K562 (cell line): ENCODE measurements around the gene SRRD. TPM values are rescaled to one million over a fixed set of nuclear protein-coding genes. Genes with fewer than 3 reads are reported as not detected.

Experiments used
- ATAC-seq: fragments of 200-7000 bp; cut with Tn5 transposase; 3 replicates; pipeline ENCODE4 v1.9.1; 2020; ENCODE audit warnings: moderate library complexity
- BruUV-seq: library from RNA; stranded (reverse); fragments of 400-500 nt; replicated peaks from 2 replicates; lab custom pipeline; 2021; lab: Mats Ljungman, UMichigan
- CTCF ChIA-PET: fragments of 300-600 bp; formaldehyde crosslinking; extraction: SDS; loops from one replicate; lab custom pipeline; 2021; ENCODE audit warnings: low intra/inter-chr PET ratio; lab: Yijun Ruan, JAX
- POLR2A ChIA-PET: fragments of 300-600, 350-650 bp; sonication (Branson Sonifier 250); formaldehyde crosslinking; extraction: SDS; loops from one replicate; lab custom pipeline; 2021; ENCODE audit warnings: antibody characterized with exemption, inconsistent platforms; lab: Yijun Ruan, JAX
- DNase-seq, 4 experiments: peaks; one replicate each; pipeline versions ENCODE4 v3.0.0 to v3.0.0-alpha.2; 2011 to 2018; ENCODE audit warnings: low spot score in 3 of 4, mixed read lengths in 3 of 4; ENCODE audit errors: extremely low read depth in 1 of 4
- FAIRE-seq: peaks from 2 replicates; lab custom pipeline; 2011; peaks lifted over from hg19 to GRCh38; lab: Jason Lieb, UNC
- H2AFZ ChIP-seq: 2 replicates; pipeline ENCODE4 v1.6.0; 2011; ENCODE audit warnings: low read depth, low read length, control low read depth, inconsistent platforms
- H3K27ac ChIP-seq: fragments of 200-600 bp; 3 replicates; pipeline ENCODE4 v1.8.0; 2011; ENCODE audit warnings: low read depth, mild to moderate bottlenecking, control low read depth, inconsistent platforms, low read length, moderate library complexity, mixed read lengths; ENCODE audit errors: extremely low read depth
- H3K27me3 ChIP-seq, 2 experiments: fragments of 300-600 bp in 1 of 2; 2 replicates in 1 of 2; 3 replicates in 1 of 2; pipeline versions ENCODE4 v1.6.0 to v1.8.0; 2011; ENCODE audit warnings: inconsistent platforms in 2 of 2, low read length in 2 of 2, mild to moderate bottlenecking in 1 of 2, mixed read lengths in 1 of 2, moderate library complexity in 1 of 2; ENCODE audit not compliant: control insufficient read depth in 2 of 2, insufficient read depth in 2 of 2
- H3K36me3 ChIP-seq: fragments of 300-600 bp; 3 replicates; pipeline ENCODE4 v1.8.0; 2011; ENCODE audit warnings: mild to moderate bottlenecking, low read length, inconsistent platforms; ENCODE audit not compliant: control insufficient read depth, insufficient read depth
- H3K4me1 ChIP-seq, 2 experiments: fragments of 200-600 bp in 1 of 2; replicated peaks in 1 of 2; 2 replicates in 1 of 2; 3 replicates in 1 of 2; pipeline versions ENCODE4 v1.5.1 to v1.8.0; 2011; ENCODE audit warnings: inconsistent platforms in 2 of 2, low read length in 2 of 2, mild to moderate bottlenecking in 1 of 2, mixed read lengths in 1 of 2, moderate library complexity in 1 of 2; ENCODE audit not compliant: control insufficient read depth in 2 of 2, insufficient read depth in 2 of 2
- H3K4me2 ChIP-seq: 2 replicates; pipeline ENCODE4 v1.6.1; 2011; ENCODE audit warnings: low read length, control low read depth, inconsistent platforms, mixed read lengths; ENCODE audit not compliant: insufficient read depth
- H3K4me3 ChIP-seq: fragments of 200-600 bp; sonication (generic), shearing (Covaris generic); 2 replicates; pipeline ENCODE4 v1.5.1; 2016; ENCODE audit warnings: control low read depth, inconsistent platforms
- H3K79me2 ChIP-seq: fragments of 200-600 bp; 3 replicates; pipeline ENCODE4 v1.8.0; 2011; ENCODE audit warnings: low read length, inconsistent platforms; ENCODE audit not compliant: control insufficient read depth, insufficient read depth
- H3K9ac ChIP-seq, 2 experiments: 2 replicates each; pipeline versions ENCODE4 v1.6.0 to v1.6.1; 2011; ENCODE audit warnings: low read depth in 2 of 2, low read length in 2 of 2, control low read depth in 1 of 2, inconsistent platforms in 1 of 2, mild to moderate bottlenecking in 1 of 2, mixed read lengths in 1 of 2; ENCODE audit not compliant: insufficient read depth in 1 of 2
- H3K9me1 ChIP-seq: one replicate; pipeline ENCODE4 v1.6.0; 2011; ENCODE audit warnings: inconsistent platforms, mild to moderate bottlenecking, low read length, moderate library complexity; ENCODE audit not compliant: control insufficient read depth, insufficient read depth
- H3K9me3 ChIP-seq: replicated peaks from 2 replicates; pipeline ENCODE4 v1.5.1; 2011; ENCODE audit warnings: low read depth, low read length, inconsistent platforms; ENCODE audit not compliant: control insufficient read depth, insufficient read depth
- H4K20me1 ChIP-seq: replicated peaks from 2 replicates; pipeline ENCODE4 v1.6.1; 2011; ENCODE audit warnings: low read length, inconsistent platforms, mixed read lengths; ENCODE audit not compliant: control insufficient read depth, insufficient read depth
- ASH1L ChIP-seq: fragments of 450-650 bp; IDR thresholded peaks from 2 replicates; pipeline ENCODE4 v1.6.1; 2018; ENCODE audit warnings: borderline replicate concordance, mild to moderate bottlenecking, low read depth; ENCODE audit not compliant: partially characterized antibody
- CREBBP ChIP-seq: IDR thresholded peaks from one replicate; pipeline ENCODE4 v1.6.1; 2012; ENCODE audit warnings: low read depth, mild to moderate bottlenecking, control low read depth, inconsistent platforms, low read length
- FOXM1 ChIP-seq, 2 experiments: fragments of 450-650 bp in 1 of 2; sonication (generic) in 1 of 2; formaldehyde crosslinking in 1 of 2; IDR thresholded peaks; 2 replicates each; pipeline versions ENCODE4 v1.6.1 to v1.9.0; 2017 to 2022; ENCODE audit warnings: low read depth in 2 of 2, mild to moderate bottlenecking in 2 of 2, missing genetic modification reagents in 1 of 2, moderate library complexity in 1 of 2
- LEF1 ChIP-seq: fragments of 450-650 bp; IDR thresholded peaks from 2 replicates; pipeline ENCODE4 v1.6.1; 2016; ENCODE audit warnings: mild to moderate bottlenecking
- NCOA4 ChIP-seq: fragments of 450-650 bp; IDR thresholded peaks from 2 replicates; pipeline ENCODE4 v1.6.1; 2018; ENCODE audit warnings: mild to moderate bottlenecking; ENCODE audit not compliant: partially characterized antibody
- PHB ChIP-seq: fragments of 250-450 bp; sonication (Bioruptor Pico); IDR thresholded peaks from 2 replicates; pipeline ENCODE4 v1.5.0; 2021
- PTBP1 ChIP-seq: fragments of 200-400 bp; formaldehyde crosslinking; IDR thresholded peaks from 2 replicates; pipeline ENCODE4 v1.6.1; 2017; ENCODE audit warnings: low read depth, low read length
- RBM25 ChIP-seq: fragments of 200-400 bp; formaldehyde crosslinking; IDR thresholded peaks from 2 replicates; pipeline ENCODE4 v1.6.1; 2018; ENCODE audit warnings: low read length, low read depth, moderate library complexity; ENCODE audit not compliant: severe bottlenecking
- RFX1 ChIP-seq: fragments of 450-650 bp; IDR thresholded peaks from 2 replicates; pipeline ENCODE4 v1.6.1; 2016; ENCODE audit warnings: mild to moderate bottlenecking, moderate library complexity
- SRSF3 ChIP-seq: fragments of 200-400 bp; formaldehyde crosslinking; IDR thresholded peaks from 2 replicates; pipeline ENCODE4 v1.6.1; 2016; ENCODE audit warnings: mild to moderate bottlenecking, low read length, moderate library complexity; ENCODE audit not compliant: insufficient read depth
- TSC22D4 ChIP-seq: fragments of 450-650 bp; IDR thresholded peaks from 2 replicates; pipeline ENCODE4 v1.6.1; 2016; ENCODE audit warnings: missing genetic modification characterization, missing biosample characterization, control low read depth
- ZNF561 ChIP-seq: fragments of 450-650 bp; formaldehyde crosslinking; conservative IDR thresholded peaks from 2 replicates; pipeline ENCODE4 v1.4.0; 2020; ENCODE audit warnings: mild to moderate bottlenecking, moderate library complexity
- ZNF695 ChIP-seq: fragments of 450-650 bp; formaldehyde crosslinking; IDR thresholded peaks from 2 replicates; pipeline ENCODE4 v1.4.0; 2020; ENCODE audit warnings: mild to moderate bottlenecking, moderate library complexity
- WGBS: fragments of 100-300 bp; shearing (Covaris generic); methylation state at CpG from one replicate; pipeline ENCODE4 v1.1.6; 2016; ENCODE audit warnings: low coverage, mixed read lengths; ENCODE audit not compliant: insufficient coverage; ENCODE audit errors: missing lambda C conversion rate; 5-methylcytosine and 5-hydroxymethylcytosine counted together
- in situ Hi-C: fragments of 300-500 bp; cut with MboI; formaldehyde crosslinking; loops from 4 replicates; pipeline ENCODE4 v1.15.0; 2018; ENCODE audit warnings: inconsistent platforms, mixed read lengths
- intact Hi-C: fragments of 100-400 bp; cut with micrococcal nuclease; formaldehyde crosslinking; loops from 2 replicates; pipeline ENCODE4 v1.14.2; 2022
- polyA plus RNA-seq, 8 experiments: library from polyadenylated mRNA; depleted of rRNA in 4 of 8; stranded (reverse) in 5 of 8; unstranded in 3 of 8; fragments of >200 nt; fragmentation: Nextera tagmentation in 2 of 8; fragmentation: Illumina TruSeq in 1 of 8; extraction: Ambion mirVana in 2 of 8; extraction: Trizol in 1 of 8; gene quantifications; 2 replicates each; pipeline versions ENCODE4 v1.2.1 to v1.2.3, GENCODE V29; 2011 to 2014; ENCODE audit warnings: inconsistent platforms in 1 of 8, missing spikeins in 1 of 8
- total RNA-seq, 7 experiments: library from RNA; depleted of rRNA in 6 of 7; stranded (reverse); fragments of >200 nt in 6 of 7; fragmentation: Illumina TruSeq in 2 of 7; extraction: Trizol in 2 of 7; gene quantifications; 2 replicates each; pipeline versions ENCODE4 v1.2.1 to v1.2.3, GENCODE V29; 2011 to 2021; ENCODE audit warnings: low replicate concordance in 1 of 7
- TF ChIP-seq, protein P1 (sequence below), 2 experiments: fragments of 450-650 bp in 1 of 2; IDR thresholded peaks; 2 replicates each; pipeline ENCODE4 v1.6.1; 2011 to 2017; ENCODE audit warnings: low read depth in 2 of 2, antibody characterized with exemption in 1 of 2, borderline replicate concordance in 1 of 2, low read length in 1 of 2, mild to moderate bottlenecking in 1 of 2, mixed read lengths in 1 of 2; ENCODE audit not compliant: control insufficient read depth in 1 of 2

Gene SRRD
- total and polyA plus RNA-seq, 9 of the 15 experiments (the other 6 are each of a cell fraction or from before 2014, with no cell fraction given) = 4.9 to 59.4 (median 34.4) TPM

DNA sequence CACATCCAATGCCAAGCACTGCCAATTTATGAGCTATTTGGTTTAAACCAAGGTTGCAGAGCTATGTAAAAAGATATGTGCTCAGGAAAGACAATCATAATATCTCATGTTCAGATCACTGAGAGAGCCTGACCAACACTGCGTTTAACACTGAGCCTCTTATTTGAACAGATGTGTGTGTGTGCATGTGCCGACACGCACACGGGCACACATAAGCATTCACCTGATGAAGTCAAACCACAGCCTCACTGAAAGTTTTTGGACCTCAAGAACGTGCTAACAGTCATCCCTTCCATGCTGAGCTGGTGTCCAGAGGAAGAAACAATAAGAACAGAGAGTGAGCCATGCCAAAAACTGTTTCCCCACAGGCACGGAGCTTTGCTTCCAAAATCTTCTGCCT lies 23.5 kb upstream of the SRRD start:
- WGBS = 69% methylated on average over 4 of the region's 6 CpGs
- FAIRE-seq (no peak), DNase-seq (no peak), ATAC-seq (no peak)
- Histone ChIP-seq H3K4me2 (no peak overlapping the region), H3K27me3 (no peaks in the 10 kb centered on the region), H3K9me3 (no peaks in the 10 kb centered on the region), H3K4me3 (no peak overlapping the region), H3K9me1 (no peaks in the 10 kb centered on the region), H2AFZ (no peak overlapping the region), H3K27ac (no peak overlapping the region), H3K4me1 (peaks cover 0 to 5% of the 10 kb centered on the region in 2 experiments; a peak in 3 of 5 replicates), H3K79me2 (peaks cover 11% of the 10 kb centered on the region; the same call in 1 of the 3 replicates), H4K20me1 (no peaks in the 10 kb centered on the region; the same call in 1 of the 2 replicates), H3K9ac (no peak overlapping the region), H3K36me3 (peaks cover 77% of the 10 kb centered on the region; the same call in 2 of the 3 replicates)
- no peak for TF ChIP-seq CREBBP
- TF ChIP-seq ZNF695 (CRISPR knock-in tag) = no peak
- no peak for TF ChIP-seq RBM25
- TF ChIP-seq NCOA4 = no peak
- TF ChIP-seq FOXM1 (IDR thresholded peaks at IDR 0.05; ENCODE audit: low read depth) = no peak
- no peak for TF ChIP-seq FOXM1 (CRISPR knock-in tag; IDR thresholded peaks at IDR 0.05; ENCODE audit: low read depth)
- TF ChIP-seq RFX1 = no peak
- no peak for TF ChIP-seq PHB (CRISPR knock-in tag)
- no peak for TF ChIP-seq SRSF3
- TF ChIP-seq ASH1L = no peak
- no peak for TF ChIP-seq ZNF561
- no peak for TF ChIP-seq PTBP1
- TF ChIP-seq, protein P1, sequence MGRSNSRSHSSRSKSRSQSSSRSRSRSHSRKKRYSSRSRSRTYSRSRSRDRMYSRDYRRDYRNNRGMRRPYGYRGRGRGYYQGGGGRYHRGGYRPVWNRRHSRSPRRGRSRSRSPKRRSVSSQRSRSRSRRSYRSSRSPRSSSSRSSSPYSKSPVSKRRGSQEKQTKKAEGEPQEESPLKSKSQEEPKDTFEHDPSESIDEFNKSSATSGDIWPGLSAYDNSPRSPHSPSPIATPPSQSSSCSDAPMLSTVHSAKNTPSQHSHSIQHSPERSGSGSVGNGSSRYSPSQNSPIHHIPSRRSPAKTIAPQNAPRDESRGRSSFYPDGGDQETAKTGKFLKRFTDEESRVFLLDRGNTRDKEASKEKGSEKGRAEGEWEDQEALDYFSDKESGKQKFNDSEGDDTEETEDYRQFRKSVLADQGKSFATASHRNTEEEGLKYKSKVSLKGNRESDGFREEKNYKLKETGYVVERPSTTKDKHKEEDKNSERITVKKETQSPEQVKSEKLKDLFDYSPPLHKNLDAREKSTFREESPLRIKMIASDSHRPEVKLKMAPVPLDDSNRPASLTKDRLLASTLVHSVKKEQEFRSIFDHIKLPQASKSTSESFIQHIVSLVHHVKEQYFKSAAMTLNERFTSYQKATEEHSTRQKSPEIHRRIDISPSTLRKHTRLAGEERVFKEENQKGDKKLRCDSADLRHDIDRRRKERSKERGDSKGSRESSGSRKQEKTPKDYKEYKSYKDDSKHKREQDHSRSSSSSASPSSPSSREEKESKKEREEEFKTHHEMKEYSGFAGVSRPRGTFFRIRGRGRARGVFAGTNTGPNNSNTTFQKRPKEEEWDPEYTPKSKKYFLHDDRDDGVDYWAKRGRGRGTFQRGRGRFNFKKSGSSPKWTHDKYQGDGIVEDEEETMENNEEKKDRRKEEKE (IDR thresholded peaks at IDR 0.05; ENCODE audit: borderline replicate concordance in 1 of 2, control insufficient read depth in 1 of 2, low read depth in 2 of 2, low read length in 1 of 2) = no peak
- TF ChIP-seq LEF1 = no peak
- TF ChIP-seq TSC22D4 (tag) = no peak
- POLR2A ChIA-PET = interaction anchor here (1.2 to 1.3 kb wide), 2 partner anchors 19 to 30 kb away, joined by 3 read pairs; no protein-coding TSS in a partner anchor
- CTCF ChIA-PET = interaction anchor here (4.0 kb wide), 1 partner anchor 61 kb away, joined by 57 read pairs; no protein-coding TSS in a partner anchor
- in situ Hi-C loops (loop anchor here (5.0 kb wide), 1 partner anchor 58 kb away; no protein-coding TSS in a partner anchor), intact Hi-C loops (no loop called here)
- BruUV-seq = no TSS peak
